Stimulated activated naive CD4-positive, alpha-beta T cell treated with Interleukin-2 at 50 U/mL for 16 hours (primary cell): Measurements from ENCODE around the gene OR2Y1.
"Not testable (repeated sequence)": the region's sequence is repeated elsewhere in the genome, so short reads cannot be mapped to it uniquely, and the experiment has no call there.

Experiments used
- DNase-seq: peaks from one replicate; lab custom pipeline; 2025; lab: John Stamatoyannopoulos, UW

OR2Y1 gene

GRCh38 chr5:180739271-180739670, 587 bp downstream of the OR2Y1 start:
- no peak for DNase-seq

DNA sequence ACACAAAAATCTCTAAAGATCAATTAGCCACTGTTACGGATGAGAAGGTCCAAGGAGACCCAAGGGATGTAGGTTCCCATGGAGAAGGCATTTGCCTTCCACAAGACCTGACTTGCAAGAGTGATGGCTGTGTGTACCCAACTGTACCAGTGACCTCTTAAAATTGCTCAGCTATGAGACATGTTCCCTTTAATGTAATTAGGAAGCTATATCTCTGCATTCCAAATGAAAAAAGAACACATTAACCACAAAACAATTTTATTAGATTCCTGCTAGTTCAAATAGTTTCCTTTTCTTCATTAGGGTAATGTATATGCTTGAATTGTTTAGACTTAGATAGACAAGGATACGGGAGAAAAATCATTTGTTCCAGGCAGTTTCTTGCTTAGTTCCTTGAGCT, 3.3 kb downstream of the OR2Y1 start:
- no peak for DNase-seq

DNA sequence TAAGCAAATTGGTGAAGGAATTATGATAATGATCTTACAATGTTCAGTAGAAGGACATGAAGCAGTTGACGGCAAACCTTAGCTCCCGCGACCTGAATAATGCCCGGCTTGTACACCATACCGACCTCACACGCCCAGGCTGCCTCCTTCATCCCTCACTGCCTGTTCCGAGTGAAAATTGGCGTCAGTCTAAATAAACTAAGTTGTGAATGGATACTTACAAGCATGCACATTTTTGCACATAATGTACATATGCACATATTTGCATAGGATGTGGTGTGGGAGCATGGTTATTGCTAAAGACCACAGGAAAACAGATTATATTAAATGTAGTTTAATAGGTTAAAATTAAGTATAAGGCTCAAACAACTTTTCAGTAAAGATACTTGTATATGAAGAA, 14.9 kb downstream of the OR2Y1 start:
- no peak for DNase-seq

DNA sequence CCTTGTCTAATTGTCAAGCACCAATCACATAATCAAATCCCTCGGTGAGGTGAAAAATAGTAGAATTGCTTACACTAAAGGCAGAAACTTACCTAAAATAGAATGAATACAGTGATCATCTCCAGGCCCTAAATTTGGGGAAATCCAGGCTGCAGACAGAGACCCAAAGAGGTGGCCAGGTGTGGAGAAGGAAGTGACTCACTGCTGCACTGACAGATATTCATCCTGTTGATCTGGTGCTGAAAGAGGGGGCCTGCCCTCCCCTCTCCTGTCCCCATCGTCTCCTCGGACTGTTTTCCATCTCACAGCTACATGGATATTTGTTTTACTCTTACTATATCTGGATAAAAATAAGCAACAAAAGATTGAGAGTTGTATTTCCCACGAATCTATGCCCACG, 15.9 kb downstream of the OR2Y1 start:
- DNase-seq: no peak

GRCh38 chr5:180720486-180720885, 19.4 kb downstream of the OR2Y1 start:
- no peak for DNase-seq

- no peak for DNase-seq
Observed at GRCh38 chr5:180719781-180720180, 20.1 kb downstream of the OR2Y1 start.

DNA sequence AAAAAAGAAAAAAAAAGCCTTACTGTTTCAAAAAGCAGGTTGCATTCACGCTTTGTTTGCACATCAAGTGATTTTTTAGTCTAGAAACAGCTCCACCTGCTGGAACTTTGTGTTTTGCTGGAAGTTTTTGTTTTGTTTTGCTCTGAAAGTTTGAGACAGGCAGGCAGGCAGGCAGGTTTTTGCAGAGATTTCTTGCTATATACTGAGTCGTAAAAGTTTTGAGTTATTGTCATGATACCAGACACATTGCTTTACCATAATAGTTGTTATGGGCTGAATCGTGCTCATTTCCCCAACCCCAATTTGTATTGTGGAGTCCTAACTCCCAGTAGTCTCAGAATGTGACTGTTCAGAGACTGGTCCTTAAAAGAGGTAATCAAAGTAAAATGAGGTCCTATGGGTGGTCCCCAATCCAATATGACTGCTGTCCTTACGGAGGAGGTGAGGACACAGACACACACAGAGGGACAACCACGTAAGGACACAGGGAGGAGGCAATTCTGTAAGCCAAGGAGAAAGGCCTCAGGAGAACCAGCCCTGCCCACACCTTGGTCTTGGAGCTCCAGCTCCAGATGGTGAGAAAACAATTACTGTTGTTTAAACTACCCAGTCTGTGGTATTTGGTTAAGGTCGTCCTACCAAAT, 20.9 kb downstream of the OR2Y1 start:
- DNase-seq: no peak

DNA sequence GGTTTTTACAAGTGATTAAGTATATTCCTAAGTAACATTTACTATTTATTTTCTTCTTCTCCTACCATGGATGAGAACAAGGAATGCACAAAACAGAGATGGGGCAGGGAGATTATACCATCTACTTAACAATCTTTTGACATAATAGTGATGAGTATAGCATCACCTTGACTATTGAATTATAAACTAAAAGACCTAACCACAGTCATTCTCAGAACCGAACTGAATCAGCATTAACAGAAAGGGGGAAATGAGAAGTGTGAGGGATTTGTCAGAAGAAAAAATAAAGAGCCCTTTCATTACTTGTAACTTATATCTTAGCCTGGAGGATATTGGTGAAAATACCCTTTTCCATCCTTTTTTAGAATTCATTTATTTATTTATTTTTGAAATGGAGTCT, 21.9 kb downstream of the OR2Y1 start:
- no peak for DNase-seq

- DNase-seq: no peak
Observed at GRCh38 chr5:180704362-180704761, 35.5 kb downstream of the OR2Y1 start.

DNA sequence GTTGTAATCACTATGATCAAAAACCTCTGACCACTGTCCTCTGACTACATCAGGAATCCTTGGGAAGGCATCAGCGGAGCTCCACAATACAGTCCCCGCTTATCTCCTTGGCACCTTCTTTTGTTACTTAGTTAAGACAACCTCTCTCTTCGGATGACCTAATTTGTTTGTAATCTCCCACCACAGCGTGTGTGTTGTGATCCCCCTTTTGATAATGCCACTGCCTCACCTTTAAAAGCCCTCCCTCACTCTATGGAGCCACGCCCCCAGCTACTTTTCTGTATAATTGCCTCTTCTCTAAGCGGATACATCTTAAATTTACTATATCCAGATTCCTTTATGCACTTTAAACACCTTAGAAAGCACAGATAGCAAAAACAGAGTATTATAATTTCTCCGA, 35.9 kb downstream of the OR2Y1 start:
- no peak for DNase-seq

DNA sequence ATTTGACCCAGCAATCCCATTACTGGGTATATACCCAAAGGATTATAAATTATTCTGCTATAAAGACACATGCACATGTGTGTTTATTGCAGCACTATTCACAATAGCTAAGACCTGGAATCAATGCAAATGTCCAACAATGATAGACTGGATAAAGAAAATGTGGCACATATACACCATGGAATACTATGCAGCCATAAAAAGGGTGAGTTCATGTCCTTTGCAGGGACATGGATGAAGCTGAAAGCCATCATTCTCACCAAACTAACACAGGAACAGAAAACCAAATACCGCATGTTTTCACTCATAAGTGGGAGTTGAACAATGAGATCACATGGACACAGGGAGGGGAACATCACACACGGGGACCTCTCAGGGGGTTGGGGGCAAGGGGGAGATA, 36.5 kb downstream of the OR2Y1 start:
- not testable (repeated sequence) for DNase-seq

DNA sequence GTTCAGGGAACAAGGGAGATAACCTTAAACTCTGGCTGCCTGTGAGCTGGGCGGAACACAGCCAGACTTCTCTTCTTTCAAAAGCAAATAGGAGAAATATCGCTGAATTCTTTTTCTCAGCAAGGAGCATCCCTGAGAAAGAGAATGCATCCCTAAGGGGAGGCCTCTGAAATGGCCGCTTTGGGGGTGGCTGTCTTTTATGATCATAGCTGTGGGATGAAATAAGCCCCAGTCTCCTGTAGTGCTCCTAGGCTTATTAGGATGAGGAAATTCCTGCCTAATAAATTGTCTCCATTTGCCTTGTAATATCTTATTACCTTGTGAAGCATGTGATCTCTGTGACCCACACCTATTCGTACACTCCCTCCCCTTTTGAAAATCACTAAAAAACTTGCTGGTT, 39.4 kb downstream of the OR2Y1 start:
- not testable (repeated sequence) for DNase-seq

DNA sequence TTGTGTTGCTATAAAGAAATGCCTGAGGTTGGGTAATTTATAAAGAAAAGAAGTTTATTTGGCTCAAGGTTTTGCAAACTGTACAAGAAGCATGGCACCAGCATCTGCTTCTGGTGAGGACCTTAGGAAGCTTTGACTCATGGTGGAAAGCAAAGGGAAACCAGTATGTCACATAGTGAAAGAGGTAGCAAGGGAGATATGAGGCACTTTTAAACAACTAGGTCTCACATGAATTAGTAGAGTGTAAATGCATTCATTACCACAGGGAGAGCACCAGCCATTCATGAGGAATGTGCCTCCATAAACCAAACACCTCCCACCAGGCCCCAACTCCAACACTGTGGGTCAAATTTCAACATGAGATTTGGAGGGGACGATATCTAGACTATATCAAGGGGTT, 40.8 kb downstream of the OR2Y1 start:
- no peak for DNase-seq

DNA sequence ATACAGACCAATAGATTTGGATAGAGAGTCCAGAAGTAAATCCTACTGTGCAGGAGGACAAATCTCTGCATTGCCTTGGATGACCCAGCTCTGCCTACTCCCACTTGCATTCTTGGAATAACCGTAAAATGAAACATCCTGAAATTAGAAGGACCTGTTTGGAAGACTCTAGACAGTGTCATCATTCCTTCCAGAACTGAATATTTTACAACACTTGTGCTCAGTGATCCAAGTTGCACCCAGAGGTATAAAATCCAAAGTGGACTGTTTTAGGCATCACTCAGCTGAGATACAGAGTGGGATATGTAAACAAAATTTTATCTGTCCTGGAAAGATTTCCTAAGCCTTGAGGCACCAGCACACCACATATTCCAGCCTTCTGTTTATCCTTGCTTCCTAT, 43.7 kb downstream of the OR2Y1 start:
- no peak for DNase-seq

DNA sequence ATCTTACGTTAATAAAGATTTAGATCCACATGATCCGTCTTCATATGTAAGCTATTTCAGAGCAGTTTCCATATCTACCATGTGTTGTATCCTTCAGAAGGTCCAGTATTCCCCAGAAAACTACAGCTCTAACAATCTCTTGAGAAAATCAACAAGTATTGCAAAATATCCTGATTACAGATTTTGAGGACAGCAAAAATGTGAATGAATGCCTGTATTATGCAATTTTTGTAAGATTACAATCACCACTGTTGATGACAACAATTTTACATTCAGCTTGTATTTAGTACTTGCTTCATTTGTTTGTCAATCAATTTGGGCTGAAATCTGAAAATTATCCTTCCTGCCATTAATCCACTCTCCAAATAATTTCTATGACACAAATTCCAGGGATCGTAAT, 47.4 kb downstream of the OR2Y1 start:
- DNase-seq: no peak

- no peak for DNase-seq
Observed at GRCh38 chr5:180691046-180691445, 48.8 kb downstream of the OR2Y1 start.

DNA sequence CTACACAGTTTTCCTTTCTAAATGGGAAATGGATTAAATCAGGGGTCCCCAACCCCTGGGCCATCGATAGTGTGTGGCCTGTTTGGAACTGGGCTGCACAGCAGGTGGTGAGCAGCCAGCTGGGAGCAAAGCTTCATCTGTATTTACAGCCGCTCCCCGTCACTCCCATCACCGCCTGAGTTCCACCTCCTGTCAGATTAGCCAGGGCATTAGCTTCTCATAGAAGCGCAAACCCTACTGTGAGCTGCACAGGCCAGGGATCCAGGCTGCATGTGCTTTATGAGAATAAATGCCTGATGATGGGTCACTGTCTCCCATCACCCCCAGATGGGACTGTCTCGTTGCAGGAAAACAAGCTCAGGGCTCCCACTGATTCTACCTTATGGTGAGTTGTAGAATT, 49.3 kb downstream of the OR2Y1 start:
- no peak for DNase-seq

GRCh38 chr5:180689775-180690174, 50.1 kb downstream of the OR2Y1 start:
- DNase-seq: no peak
